HepG2 (cell line): ENCODE data around the gene ZDHHC14.

Source experiments
- ATF1 ChIP-seq: IDR thresholded peaks from 2 replicates; pipeline ENCODE4 v1.6.1; 2016; ENCODE audit warnings: mild to moderate bottlenecking, control low read depth
- ATRX ChIP-seq: sonication (generic); formaldehyde crosslinking; IDR thresholded peaks from 2 replicates; pipeline ENCODE4 v1.4.0; 2020; ENCODE audit warnings: missing genetic modification reagents, borderline replicate concordance
- CBFB ChIP-seq: sonication (generic); formaldehyde crosslinking; IDR thresholded peaks from 2 replicates; pipeline ENCODE4 v1.4.0; 2020; ENCODE audit warnings: missing genetic modification reagents
- EZH2 ChIP-seq: conservative IDR thresholded peaks from 2 replicates; pipeline ENCODE4 v1.6.1; 2012; ENCODE audit warnings: mild to moderate bottlenecking, low read depth, low read length, moderate library complexity
- FOXM1 ChIP-seq: sonication (generic); formaldehyde crosslinking; IDR thresholded peaks from 2 replicates; pipeline ENCODE4 v1.5.0; 2020; ENCODE audit warnings: missing genetic modification reagents
- NR3C1 ChIP-seq: sonication (generic); formaldehyde crosslinking; IDR thresholded peaks from 2 replicates; pipeline ENCODE4 v1.4.0; 2020; ENCODE audit warnings: missing genetic modification reagents
- POLR2A ChIP-seq, 2 experiments: IDR thresholded peaks; 2 replicates each; pipeline ENCODE4 v1.6.1; 2011; ENCODE audit warnings: low read depth in 2 of 2, low read length in 2 of 2, mild to moderate bottlenecking in 1 of 2, moderate library complexity in 1 of 2; ENCODE audit not compliant: insufficient read depth in 1 of 2
- SMAD1 ChIP-seq: sonication (generic); formaldehyde crosslinking; IDR thresholded peaks from 2 replicates; pipeline ENCODE4 v1.4.0; 2020; ENCODE audit warnings: missing genetic modification reagents, low read depth, mild to moderate bottlenecking, borderline replicate concordance
- SP2 ChIP-seq: sonication (generic); formaldehyde crosslinking; IDR thresholded peaks from 2 replicates; pipeline ENCODE4 v1.5.1; 2020; ENCODE audit warnings: mild to moderate bottlenecking, missing genetic modification reagents
- TEAD3 ChIP-seq: optimal IDR thresholded peaks from 2 replicates; pipeline ENCODE3; 2016; ENCODE audit warnings: borderline replicate concordance
- ZNF354B ChIP-seq: sonication (generic); formaldehyde crosslinking; IDR thresholded peaks from 2 replicates; pipeline ENCODE4 v1.8.0; 2022; ENCODE audit warnings: mild to moderate bottlenecking, missing genetic modification reagents
- TF ChIP-seq, protein P1 (sequence below): sonication (generic); formaldehyde crosslinking; IDR thresholded peaks from 2 replicates; pipeline ENCODE4 v1.5.0; 2020; ENCODE audit warnings: mild to moderate bottlenecking, missing genetic modification reagents, moderate library complexity
- TF ChIP-seq, protein P2 (sequence below): sonication (generic); formaldehyde crosslinking; IDR thresholded peaks from 2 replicates; pipeline ENCODE4 v1.5.0; 2020; ENCODE audit warnings: missing genetic modification reagents
- TF ChIP-seq, protein P3 (sequence below): IDR thresholded peaks from 2 replicates; pipeline ENCODE4 v1.6.1; 2016; ENCODE audit warnings: low read depth

DNA sequence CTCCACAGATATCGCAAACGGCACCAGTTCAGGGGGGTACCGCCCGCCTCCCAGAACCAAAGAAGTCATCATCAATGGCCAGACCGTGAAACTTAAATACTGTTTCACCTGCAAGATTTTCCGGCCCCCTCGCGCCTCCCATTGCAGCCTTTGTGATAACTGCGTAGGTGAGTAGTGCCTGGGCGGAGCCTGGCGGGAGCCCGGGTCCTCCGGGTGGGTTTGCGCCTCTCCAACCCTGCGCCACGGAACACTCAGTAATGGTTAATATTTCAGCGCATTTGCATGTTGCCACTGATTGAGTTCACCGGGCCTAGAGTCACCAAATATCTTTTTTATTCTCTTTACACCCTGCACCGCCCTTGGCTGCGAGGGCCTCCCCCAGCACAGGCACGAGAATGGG is 212.0 kb downstream of the ZDHHC14 start:
- TF ChIP-seq, protein P1, sequence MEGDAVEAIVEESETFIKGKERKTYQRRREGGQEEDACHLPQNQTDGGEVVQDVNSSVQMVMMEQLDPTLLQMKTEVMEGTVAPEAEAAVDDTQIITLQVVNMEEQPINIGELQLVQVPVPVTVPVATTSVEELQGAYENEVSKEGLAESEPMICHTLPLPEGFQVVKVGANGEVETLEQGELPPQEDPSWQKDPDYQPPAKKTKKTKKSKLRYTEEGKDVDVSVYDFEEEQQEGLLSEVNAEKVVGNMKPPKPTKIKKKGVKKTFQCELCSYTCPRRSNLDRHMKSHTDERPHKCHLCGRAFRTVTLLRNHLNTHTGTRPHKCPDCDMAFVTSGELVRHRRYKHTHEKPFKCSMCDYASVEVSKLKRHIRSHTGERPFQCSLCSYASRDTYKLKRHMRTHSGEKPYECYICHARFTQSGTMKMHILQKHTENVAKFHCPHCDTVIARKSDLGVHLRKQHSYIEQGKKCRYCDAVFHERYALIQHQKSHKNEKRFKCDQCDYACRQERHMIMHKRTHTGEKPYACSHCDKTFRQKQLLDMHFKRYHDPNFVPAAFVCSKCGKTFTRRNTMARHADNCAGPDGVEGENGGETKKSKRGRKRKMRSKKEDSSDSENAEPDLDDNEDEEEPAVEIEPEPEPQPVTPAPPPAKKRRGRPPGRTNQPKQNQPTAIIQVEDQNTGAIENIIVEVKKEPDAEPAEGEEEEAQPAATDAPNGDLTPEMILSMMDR (CRISPR knock-in tag): no peak
- no peak for TF ChIP-seq EZH2
- no peak for TF ChIP-seq SMAD1 (CRISPR knock-in tag)
- TF ChIP-seq CBFB: no peak
- no peak for TF ChIP-seq FOXM1 (CRISPR knock-in tag)
- no peak for TF ChIP-seq ZNF354B
- TF ChIP-seq ATRX (CRISPR knock-in tag): no peak
- no peak for TF ChIP-seq TEAD3 (CRISPR knock-in tag)
- no peak for TF ChIP-seq POLR2A (IDR thresholded peaks at IDR 0.05; ENCODE audit: insufficient read depth in 1 of 2, low read depth in 2 of 2, low read length in 2 of 2)
- no peak for TF ChIP-seq NR3C1 (CRISPR knock-in tag)
- TF ChIP-seq, protein P2, sequence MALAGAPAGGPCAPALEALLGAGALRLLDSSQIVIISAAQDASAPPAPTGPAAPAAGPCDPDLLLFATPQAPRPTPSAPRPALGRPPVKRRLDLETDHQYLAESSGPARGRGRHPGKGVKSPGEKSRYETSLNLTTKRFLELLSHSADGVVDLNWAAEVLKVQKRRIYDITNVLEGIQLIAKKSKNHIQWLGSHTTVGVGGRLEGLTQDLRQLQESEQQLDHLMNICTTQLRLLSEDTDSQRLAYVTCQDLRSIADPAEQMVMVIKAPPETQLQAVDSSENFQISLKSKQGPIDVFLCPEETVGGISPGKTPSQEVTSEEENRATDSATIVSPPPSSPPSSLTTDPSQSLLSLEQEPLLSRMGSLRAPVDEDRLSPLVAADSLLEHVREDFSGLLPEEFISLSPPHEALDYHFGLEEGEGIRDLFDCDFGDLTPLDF (CRISPR knock-in tag): no peak
- TF ChIP-seq, protein P3, sequence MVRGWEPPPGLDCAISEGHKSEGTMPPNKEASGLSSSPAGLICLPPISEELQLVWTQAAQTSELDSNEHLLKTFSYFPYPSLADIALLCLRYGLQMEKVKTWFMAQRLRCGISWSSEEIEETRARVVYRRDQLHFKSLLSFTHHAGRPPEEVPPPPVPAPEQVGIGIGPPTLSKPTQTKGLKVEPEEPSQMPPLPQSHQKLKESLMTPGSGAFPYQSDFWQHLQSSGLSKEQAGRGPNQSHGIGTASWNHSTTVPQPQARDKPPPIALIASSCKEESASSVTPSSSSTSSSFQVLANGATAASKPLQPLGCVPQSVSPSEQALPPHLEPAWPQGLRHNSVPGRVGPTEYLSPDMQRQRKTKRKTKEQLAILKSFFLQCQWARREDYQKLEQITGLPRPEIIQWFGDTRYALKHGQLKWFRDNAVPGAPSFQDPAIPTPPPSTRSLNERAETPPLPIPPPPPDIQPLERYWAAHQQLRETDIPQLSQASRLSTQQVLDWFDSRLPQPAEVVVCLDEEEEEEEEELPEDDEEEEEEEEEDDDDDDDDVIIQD (CRISPR knock-in tag): no peak
- no peak for TF ChIP-seq ATF1 (CRISPR knock-in tag)
- TF ChIP-seq SP2: no peak
